IPS-18c (cell line): ENCODE data around the gene SZRD1.

Source experiments
- H3K4me3 ChIP-seq: 2 replicates; pipeline ENCODE4 v1.7.0; 2013; ENCODE audit warnings: low read depth, mild to moderate bottlenecking, low read length, moderate library complexity; ENCODE audit not compliant: insufficient read depth
- H3K9me3 ChIP-seq: one replicate; pipeline ENCODE4 v1.6.1; 2013; ENCODE audit warnings: mild to moderate bottlenecking, low read length, moderate library complexity; ENCODE audit not compliant: control insufficient read depth, insufficient read depth

Gene SZRD1

DNA sequence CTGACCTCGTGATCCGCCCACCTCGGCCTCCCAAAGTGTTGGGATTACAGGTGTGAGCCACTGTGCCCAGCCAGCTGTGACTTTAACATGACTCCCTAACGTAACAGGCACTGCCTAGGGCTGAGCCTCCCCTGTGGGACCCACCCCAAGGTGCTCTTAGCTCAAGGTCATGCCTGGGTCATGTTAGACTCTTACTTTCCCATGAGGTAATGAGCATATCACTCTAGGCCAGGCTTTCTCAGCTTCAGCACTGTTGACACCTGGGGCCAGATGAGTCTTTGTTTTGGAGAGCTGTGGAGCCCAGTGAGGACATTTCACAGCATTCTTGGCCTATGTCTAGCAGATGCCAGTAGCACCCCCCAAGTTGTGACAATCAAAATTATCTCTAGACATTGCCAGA, 78.0 kb downstream of the SZRD1 start:
- Histone ChIP-seq H3K4me3 (no peak overlapping the region), H3K9me3 (no peaks in the 10 kb centered on the region)

DNA sequence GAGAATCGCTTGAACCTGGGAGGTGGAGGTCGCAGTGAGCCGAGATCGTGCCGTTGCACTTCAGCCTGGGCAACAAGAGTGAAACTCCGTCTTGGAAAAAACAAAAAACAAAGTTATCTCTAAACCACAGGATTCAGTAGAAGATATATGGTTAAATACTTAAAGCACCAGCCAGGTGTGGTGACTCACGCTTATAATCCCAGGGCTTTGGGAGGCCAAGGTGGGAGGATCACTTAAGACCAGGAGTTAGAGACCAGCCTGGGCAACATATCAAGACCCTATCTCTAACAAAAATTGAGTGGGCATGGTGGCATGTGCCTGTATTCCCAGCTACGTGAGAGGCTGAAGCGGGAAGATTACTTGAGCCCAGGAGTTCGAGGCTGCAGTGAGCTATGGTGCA, 79.1 kb downstream of the SZRD1 start:
- H3K9me3 ChIP-seq = no peaks in the 10 kb centered on the region
- H3K4me3 ChIP-seq = no peak overlapping the region

GRCh38 chr1:16447641-16448040, 80.6 kb downstream of the SZRD1 start:
- H3K4me3 ChIP-seq = no peak overlapping the region
- H3K9me3 ChIP-seq = no peaks in the 10 kb centered on the region
